Breast epithelium (tissue), 3 donors: ENCODE results near the gene RCAN3.

ENCODE experiments used
- POLR2AphosphoS5 ChIP-seq, 3 donors: sonication (generic); formaldehyde crosslinking; IDR thresholded peaks; one replicate each; pipeline ENCODE4 v1.6.1; 2017; ENCODE audit warnings: antibody characterized with exemption in 3 of 3
- TF ChIP-seq, protein P1 (sequence below), 3 donors: fragments of 450-650 bp; IDR thresholded peaks; one replicate each; pipeline ENCODE4 v1.5.1; 2016 to 2017; ENCODE audit warnings: antibody characterized with exemption in 3 of 3, mild to moderate bottlenecking in 3 of 3, moderate library complexity in 3 of 3

- TF ChIP-seq POLR2AphosphoS5 (IDR thresholded peaks at IDR 0.05) = no peak
- TF ChIP-seq, protein P1, sequence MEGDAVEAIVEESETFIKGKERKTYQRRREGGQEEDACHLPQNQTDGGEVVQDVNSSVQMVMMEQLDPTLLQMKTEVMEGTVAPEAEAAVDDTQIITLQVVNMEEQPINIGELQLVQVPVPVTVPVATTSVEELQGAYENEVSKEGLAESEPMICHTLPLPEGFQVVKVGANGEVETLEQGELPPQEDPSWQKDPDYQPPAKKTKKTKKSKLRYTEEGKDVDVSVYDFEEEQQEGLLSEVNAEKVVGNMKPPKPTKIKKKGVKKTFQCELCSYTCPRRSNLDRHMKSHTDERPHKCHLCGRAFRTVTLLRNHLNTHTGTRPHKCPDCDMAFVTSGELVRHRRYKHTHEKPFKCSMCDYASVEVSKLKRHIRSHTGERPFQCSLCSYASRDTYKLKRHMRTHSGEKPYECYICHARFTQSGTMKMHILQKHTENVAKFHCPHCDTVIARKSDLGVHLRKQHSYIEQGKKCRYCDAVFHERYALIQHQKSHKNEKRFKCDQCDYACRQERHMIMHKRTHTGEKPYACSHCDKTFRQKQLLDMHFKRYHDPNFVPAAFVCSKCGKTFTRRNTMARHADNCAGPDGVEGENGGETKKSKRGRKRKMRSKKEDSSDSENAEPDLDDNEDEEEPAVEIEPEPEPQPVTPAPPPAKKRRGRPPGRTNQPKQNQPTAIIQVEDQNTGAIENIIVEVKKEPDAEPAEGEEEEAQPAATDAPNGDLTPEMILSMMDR (IDR thresholded peaks at IDR 0.05) = no peak
Observed at GRCh38 chr1:24472527-24473251, 29.9 kb upstream of the RCAN3 start.
